TTC549 (cell line): ENCODE data around the gene STPG3.

ENCODE experiments used
- FAIRE-seq: peaks from 2 replicates; lab custom pipeline; 2012; peaks lifted over from hg19 to GRCh38; lab: Jason Lieb, UNC

Gene STPG3

DNA sequence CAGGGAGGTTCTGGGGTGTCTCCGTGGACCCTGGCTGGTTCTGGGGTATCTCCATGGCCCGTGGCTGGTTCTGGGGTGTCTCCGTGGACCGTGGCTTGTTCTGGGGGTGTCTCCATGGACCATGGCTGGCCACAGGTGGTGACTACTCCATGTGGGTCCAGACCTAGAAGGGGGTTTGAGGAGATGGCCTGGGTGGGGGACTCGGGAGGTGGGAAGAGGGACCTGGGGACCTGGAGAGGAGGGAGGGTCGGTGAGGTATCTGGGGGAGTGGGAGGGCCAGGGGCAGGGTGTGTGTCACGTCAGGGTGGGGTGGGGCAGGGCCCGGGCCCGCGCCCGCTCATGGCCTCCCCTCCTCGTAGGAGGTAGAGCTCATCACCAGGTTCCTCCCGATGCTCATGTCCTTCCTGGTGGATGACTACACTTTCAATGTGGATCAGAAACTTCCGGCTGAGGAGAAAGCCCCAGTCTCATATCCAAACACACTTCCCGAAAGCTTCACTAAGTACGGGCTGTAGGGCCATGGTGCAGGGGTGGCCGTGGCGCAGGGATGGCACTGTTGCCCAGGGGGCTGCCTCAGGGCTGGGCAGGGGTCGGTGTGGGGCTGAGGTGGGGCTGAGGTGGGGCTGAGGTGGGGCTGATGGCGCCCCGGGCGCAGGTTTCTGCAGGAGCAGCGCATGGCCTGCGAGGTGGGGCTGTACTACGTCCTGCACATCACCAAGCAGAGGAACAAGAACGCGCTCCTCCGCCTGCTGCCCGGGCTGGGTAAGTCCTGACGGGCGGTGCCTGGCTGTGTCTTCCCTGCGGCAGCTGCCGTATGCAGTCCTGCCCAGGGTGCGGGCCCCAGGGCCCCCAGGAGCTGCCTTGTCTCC lies 15.7 kb downstream of the STPG3 start:
- no peak for FAIRE-seq

DNA sequence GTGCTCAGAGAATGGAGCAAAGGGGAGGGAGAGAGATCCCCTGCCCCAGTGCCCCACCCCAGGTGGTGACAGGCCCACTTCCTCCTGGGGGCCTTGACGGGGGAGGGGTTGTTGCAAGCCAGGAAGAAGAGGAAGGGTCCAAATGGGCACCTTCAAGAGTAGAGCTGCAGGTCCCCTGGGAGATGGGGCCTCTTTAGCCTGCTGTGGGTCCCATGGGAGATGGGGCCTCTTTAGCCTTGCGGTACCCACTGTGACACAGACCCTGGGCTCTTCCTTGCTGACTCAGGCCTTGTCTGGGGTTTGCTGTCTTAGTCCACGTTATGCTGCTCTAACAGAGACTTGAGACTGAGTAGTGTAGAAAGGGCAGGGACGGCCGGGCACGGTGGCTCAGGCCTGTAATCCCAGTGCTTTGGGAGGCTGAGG lies 16.9 kb downstream of the STPG3 start:
- FAIRE-seq, result no peak

DNA sequence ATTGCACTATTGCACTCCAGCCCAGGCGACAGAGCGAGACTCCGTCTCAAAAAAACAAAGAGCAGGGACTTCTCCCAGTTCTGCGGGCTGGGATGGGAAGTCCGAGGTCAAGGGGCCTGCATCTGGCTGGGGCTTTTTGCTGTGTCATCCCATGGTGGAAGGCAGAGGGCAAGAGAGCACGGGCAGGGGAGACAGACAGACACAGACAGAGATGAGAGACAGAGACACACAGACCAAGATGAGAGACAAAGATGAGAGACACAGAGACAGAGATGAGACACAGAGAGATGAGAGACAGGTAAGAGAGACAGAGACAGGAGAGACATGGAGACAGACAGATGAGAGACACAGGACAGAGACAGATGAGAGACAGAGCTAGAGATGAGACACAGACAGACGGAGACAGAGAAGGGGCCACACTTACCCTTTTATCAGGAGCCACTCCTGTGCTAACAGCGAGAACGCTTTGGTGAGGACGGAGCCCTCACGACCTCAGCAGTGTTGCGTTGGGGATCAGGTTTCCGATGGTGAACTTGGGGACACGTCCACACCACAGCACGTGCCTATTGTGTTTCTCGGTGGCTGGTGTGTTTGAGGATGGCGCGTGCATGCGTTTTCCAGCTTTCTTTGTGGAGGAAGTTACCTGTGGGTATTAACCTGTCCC lies 17.6 kb downstream of the STPG3 start:
- FAIRE-seq, result no peak

DNA sequence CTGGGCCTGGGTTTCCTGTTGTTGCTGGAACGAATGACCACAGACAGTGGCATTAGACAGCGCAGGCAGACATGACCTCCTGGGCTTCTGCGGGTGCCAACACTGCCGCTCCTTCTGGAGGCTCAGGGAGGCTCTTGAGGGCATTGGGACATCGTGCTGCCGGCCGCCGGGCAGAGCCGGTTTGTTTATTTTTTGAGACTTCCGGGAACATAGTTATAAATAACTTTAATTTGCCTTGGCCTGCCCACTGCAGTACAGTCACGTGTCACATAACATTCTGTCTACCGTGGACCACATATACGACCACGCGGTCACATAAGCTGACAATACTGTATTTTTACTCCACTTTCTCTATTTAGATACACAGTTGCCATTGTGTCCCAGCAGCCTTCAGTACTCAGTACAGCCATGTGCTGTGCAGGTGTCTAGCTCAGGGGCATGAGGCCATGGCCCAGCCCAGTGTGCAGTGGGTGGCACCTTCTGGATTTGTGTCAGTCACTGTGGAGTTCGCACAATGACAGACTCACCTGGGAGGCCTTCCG lies 18.2 kb downstream of the STPG3 start:
- FAIRE-seq, result no peak

DNA sequence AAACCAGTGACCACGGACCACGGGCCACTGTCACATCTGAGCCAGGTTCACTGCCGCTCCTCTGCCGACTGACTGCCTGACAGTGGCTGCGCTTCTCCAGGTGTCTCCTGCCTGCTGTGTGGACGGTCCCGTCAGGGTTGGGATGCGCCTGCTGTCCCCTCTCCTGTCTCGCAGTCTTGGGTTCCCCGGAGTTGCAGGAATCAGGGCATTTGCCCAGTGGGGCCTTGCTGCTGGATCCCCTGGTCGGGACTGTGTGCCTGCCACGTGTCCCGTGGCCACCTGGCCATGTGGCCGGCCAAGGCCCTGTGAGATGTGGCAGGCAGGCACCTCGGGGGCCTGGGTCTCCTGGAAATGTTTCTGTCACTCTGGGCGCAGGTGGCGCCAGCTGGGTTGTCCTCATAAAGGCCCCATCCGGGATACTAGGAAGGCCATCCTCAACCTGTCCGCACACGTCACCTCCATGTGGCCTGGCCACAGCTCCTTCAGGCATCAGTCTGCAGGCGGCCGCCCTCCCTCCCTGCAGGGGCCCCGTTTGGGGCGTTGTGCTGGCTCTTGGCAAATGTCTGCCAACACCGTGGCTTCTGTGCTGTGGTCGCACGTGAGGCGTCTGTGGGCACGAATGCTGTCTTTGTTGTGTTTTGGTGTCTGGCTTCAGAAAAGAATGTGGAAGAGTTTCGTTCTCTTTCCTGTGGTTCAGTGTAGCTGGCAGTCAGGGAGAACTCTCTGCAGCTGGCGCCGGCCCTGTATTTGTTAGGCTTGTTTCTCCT lies 20.0 kb downstream of the STPG3 start:
- no peak for FAIRE-seq

DNA sequence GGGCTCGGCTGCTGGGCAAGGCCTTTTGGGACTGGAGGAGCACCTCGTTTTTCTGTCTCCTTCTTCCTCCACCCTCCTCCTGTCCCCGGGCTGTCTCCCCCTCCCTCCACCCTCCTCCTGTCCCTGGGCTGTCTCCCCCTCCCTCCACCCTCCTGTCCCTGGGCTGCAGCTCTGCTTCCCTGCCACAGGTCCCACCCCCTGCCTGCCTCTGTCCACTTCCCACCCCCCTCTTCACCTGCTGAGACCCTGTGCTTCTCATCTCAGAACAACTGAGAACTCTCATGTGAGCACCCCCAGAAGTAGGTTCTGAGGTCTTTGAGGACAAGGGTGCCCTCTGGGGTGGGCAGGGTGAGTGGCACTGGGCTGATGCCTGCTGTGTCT lies 20.6 kb downstream of the STPG3 start:
- no peak for FAIRE-seq

DNA sequence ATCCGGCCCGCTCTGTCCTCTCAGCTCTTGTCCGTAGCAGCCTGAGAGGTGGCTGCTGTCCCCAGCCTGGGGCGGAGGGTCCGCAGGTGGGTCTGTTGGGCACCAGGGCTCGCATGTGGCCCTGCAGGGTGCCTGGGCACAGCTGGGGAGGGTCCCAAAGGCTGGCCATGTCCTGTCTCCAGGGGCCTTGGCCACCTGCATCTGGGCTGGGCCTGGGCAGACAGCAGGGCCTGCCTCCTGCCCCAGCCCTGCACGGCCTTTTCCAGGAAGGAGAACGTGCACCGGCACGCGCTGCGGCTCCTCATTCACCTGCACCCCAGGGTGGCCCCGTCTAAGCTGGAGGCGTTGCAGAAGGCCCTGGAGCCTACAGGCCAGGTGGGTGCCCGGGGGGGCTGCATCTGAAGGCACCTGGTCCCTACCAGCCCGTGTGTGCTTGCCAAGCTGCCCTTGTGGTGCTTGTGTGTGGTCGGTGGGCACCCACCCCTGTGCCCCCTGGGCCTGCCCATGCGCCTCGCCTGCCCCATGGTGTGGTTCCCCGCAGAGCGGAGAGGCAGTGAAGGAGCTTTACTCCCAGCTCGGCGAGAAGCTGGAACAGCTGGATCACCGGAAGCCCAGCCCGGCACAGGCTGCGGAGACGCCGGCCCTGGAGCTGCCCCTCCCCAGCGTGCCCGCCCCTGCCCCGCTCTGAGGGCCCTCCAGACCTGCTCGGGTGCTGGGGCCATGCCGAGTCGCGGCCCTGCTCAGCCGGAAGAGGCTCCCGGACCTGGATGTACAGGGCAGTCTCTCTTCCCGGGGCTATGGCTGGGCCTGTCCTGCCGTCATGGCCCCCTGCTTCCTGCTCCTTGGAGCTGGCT lies 21.4 kb downstream of the STPG3 start:
- no peak for FAIRE-seq

DNA sequence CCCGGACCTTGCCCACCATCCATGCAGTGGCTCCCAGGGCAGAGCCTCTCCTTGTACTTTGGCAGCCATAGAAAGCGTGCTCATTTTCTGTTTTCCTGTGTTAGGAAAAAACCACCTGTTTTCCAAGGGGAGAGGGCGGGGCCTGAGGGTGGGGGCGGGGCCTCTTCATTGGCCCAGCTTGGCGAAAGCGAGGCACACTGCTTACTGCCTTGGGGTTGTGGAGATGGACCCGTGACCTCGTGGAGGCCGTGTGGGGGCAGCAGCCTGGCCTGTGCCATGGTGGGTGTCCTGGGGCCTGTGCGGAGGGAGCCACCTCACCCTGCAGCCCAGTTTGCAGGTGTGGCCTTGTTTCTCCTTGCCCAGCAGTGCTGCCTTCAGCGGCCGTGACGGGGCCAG lies 22.0 kb downstream of the STPG3 start:
- FAIRE-seq, result no peak

DNA sequence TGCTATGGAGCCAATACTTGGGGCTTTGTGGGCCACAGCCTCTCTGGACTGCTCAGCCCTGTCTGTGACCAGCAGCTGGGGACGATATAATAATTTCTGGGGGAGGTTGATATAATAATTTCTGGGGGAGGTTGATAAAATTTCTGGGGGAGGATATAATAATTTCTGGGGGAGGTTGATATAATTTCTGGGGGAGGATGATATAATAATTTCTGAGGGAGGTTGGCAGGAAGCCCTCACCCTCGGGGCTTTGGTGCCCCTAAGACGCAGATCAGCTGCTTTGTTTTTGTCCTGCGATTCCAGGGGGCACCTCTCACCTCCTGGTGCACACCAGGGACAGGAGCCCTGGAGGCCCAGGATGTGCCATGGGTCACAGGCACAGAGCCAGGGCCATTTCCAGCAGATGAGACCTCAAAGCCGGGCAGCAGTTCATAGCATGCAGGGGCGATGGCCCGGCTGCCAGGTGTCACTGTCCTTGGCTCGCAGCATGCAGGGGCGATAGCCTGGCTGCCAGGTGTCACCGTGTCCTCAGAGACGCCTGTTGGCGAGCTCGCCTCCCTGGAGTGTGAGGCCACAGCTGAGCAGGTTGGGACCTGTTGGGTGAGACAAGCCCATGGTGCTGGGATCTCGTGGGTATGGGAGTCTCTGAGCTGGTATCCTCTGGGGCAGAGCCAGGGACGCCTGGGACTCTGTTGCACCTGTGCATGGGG lies 22.7 kb downstream of the STPG3 start:
- no peak for FAIRE-seq

DNA sequence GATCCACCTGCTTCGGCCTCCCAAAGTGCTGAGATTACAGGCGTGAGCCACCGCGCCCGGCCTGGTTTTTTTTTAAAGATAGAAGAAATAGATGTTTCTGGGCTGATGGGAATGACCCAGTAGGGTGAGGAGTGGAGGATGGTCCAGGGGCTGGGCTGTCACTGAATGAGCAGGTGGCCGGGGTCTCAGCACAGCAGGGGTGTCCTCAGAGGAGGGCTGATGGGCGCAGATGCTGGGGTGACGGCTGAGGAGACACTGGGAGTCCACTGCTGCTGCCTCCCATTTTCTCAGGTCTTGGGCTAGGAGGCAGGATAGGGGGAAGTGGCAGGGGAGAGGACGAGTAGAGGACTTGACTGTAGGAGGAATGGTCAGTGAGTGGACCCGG lies 24.1 kb downstream of the STPG3 start:
- FAIRE-seq, result no peak

DNA sequence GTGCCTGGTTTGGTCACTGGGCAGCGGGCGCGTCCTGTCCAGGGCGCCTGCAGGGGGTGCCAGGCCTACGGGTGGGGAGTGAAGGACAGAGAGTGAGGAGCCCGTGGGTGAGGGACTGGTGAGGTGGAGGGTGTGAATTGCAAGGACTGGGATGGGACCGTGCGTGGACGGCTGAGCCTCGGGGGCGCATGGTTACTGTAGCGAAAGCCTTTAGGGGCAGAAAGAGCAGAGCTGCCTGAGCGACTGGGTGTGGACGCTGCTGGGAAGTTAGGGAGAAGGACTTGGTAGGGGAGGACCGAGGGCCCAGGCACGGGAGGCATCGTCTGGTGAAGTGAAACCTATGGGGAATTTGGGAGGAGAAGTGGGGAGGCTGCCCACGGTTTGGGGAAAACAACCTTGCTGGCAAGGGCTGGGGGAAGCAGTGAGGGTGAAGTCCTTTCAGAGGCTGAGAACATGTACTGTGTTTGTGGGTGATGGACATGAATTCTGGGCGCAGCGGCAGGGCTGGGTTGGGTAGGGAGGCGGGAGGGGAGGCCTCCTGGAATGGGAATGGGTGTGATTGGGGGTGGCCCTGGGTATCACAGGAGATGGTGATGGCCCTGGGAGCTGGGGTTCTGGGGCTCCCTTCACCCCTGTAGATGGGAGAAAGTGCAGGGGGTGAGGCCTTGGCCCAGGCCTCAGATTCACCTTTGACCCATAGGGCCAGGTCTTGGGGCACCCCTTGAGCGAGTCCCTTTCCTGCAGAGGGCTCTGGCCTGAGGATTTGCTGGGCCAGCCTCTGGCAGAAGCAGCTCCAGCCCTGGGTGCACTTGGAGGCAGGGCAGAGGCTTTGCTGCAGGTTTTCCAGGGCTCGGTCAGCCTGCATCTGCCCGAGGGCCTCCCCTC lies 24.7 kb downstream of the STPG3 start:
- FAIRE-seq, result no peak

DNA sequence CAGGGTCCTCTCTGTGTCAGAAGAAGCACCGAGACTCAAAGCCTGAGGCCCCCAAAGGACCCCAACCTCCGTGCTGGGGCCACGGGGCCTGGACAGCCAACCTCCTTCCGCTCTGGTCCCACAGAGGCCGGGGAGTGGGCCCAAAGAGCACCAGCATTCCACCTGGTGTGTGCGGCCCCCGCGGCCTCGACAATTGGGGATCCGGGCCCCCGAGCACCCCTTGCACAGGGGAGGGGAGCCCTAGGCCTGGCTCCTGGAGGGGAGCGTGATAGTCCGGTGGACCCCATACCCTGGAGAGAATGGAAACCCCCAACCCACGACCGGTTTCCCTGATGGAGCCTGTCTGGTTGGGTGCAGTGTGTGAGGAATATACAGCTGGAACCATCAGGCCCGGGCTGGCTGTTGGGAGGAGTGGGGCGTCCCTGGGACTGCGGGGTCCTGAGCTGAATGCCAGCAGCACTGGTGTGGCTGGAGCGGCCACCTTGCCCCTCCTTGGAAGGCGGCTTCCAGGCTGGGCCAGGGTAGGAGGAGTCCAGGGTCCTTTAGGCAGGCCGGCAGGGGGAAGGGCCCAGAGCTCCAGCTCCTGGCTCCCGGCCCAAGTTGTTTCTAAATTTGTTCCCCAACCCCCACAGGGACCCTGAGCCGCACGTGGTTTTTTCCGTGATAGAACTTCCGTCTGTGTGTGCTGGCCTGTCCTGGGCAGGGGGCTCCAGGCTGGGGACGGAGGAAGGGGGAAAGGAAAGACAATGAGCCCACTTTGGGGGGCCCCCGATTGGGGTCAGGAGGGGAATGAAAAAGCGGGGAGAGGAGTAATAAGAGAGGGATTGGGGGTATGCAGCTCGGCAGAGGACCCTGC lies 25.6 kb downstream of the STPG3 start:
- no peak for FAIRE-seq

DNA sequence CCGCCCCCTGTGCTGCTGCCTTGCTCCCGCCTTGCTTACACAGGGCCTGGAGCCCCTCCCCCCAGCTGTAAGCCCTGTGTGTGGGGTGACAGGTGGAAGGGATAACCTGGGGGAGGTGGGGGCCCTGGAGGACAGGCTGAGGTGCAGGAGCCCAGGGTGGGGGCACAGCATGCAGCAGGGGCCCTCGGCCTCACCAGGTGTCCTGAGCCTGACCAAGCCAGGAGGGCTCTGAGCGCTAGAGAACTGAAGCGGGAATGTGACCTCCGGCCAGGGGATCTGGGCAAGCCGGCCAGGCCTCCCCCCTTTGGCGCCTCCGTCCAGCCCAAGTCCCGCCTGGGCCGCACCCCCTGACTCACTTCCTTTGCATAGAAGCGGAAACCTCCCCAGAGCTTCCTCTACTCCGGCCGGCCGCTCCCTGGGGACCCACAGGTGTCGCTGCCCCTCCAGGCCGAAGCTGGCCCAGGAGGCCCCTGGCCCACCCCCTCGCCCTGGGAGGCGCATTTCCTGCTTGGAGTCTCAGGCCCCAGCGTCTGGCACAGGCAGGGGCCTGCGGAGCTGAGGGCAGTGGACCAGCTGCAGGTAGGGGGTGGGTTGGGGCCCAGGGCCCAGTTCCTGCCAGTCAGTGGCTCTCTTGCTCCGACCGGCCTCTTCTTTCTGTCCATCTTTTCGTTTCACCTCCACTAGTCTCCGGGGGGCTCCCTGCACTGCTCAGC lies 26.4 kb downstream of the STPG3 start, which contains the start of gene TOR4A:
TOR4A (plus strand) TSS at position 398 of the 713 bp plus-strand sequence. CDS start 964 bp downstream, outside the sequence.
- FAIRE-seq, result no peak

DNA sequence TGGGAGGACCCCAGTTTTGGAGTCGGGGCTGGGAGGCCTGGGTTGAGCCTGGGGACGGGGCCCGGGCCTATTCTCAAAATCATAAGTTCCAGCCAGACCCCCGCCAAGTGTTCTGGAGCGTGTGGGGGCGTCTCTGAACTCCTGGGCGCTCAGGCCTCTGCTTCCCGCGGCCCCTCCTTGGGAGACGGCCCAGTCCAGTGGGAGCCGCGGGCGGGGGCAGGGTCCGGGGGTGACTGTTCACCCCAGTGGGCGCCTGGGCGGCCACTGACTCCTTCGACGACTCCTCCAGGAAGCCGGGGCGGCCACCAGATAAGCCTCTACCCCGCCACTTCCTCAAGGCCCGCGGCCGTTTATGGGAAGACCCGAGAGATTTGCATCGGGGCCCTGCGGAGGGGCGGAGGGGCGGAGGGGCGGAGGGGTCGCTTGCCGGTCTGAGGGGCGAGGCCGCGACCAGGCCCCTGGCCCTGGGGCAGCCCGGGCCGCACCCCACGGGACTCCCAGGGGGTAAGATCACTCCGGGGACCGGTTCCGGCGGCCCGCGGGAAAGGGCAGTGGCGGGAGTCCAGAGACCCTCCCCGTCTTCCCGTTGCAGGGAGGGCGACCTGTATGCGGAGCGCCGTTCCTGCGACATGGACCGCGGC lies 27.1 kb downstream of the STPG3 start:
- no peak for FAIRE-seq

DNA sequence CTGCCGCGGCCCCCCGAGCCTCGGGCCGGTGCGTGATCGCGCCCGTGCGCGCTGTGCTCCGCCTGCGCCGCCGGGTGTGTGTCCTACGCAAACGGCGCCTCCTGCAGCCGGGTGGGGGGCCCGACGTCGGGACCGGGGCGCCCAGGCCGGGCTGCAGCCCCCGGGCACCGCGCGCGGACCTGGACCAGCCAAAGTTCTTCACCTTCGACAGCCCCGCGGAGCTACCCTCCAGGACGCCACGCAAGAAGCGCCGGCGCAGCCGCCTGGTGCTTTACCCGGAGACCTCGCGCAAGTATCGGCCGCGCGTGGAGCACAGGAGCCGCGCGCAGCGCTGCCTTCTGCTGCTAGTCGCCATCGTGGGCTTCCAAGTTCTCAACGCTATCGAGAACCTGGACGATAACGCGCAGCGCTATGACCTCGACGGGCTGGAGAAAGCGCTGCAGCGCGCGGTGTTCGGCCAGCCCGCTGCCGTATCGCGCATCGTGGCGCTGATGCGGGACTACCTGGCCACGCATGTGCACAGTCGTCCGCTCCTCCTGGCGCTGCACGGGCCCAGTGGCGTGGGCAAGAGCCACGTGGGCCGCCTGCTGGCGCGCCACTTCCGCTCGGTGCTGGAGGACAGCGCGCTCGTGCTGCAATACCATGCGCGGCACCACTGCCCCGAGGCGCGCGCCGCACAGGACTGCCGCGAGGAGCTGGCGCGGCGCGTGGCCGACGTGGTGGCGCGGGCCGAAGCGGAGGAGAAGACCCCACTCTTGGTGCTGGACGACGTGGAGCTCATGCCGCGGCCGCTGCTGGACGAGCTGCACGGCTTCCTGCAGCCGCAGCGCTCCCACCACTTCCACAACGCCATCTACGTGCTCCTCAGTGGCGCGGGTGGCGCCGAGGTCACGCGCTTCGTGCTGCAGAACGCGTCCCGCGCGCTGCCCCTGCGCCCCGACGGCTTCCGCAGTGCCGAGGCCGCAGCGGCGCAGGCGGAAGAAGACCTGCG lies 27.9 kb downstream of the STPG3 start:
- no peak for FAIRE-seq

DNA sequence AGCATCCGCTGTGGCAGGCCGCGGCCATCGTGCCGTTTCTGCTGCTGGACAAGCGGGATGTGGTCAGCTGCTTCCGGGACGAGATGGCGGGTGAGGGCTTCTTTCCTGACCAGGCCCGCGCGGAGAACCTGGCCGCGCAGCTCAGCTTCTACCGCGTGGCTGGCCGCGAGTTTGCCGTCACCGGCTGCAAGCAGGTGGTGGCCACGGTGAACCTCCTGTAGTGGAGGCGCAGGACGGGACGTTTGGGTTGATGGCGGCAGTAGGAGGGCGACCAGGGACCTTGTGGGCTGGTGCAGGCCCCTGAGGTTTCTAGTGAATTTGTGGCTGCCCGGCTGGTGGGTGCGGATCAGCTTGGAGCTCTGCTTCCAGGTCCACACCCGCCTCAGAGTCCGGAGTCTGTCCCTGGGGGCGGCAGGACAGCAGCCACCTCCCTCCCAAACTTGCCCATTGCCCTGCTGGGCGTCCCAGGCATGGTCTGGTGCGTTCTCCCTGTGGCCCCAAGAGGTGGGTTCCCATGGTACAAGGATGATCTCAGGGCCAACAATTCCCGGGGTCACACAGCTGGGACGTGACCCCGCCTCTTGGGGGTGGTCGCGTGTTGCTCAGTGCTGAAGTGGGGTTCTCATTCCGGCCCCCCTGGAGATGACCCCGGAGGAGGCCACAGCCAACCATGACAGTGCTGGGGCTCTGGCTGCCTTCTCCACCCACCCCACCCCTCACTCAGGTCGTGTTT lies 28.8 kb downstream of the STPG3 start:
- FAIRE-seq, result no peak
